GM18867 (cell line): ENCODE results near the gene FAM168A.

Experiments
- ATAC-seq: cut with Tn5 transposase; IDR thresholded peaks from one replicate; pipeline ENCODE4 v1.9.1; 2021; ENCODE audit warnings: mild to moderate bottlenecking, moderate library complexity; ENCODE audit not compliant: unreplicated experiment

The FAM168A gene

GRCh38 chr11:73524774-73525173, 73.1 kb downstream of the FAM168A start:
- no peak for ATAC-seq

- ATAC-seq, result no peak
Observed at GRCh38 chr11:73521621-73522020, 76.3 kb downstream of the FAM168A start.

GRCh38 chr11:73520353-73521061, 77.4 kb downstream of the FAM168A start:
- no peak for ATAC-seq

- no peak for ATAC-seq
Observed at GRCh38 chr11:73519266-73519665, 78.6 kb downstream of the FAM168A start.

- ATAC-seq, result no peak
Observed at GRCh38 chr11:73518195-73518594, 79.7 kb downstream of the FAM168A start.

GRCh38 chr11:73516080-73516479, 81.8 kb downstream of the FAM168A start:
- ATAC-seq, result no peak

DNA sequence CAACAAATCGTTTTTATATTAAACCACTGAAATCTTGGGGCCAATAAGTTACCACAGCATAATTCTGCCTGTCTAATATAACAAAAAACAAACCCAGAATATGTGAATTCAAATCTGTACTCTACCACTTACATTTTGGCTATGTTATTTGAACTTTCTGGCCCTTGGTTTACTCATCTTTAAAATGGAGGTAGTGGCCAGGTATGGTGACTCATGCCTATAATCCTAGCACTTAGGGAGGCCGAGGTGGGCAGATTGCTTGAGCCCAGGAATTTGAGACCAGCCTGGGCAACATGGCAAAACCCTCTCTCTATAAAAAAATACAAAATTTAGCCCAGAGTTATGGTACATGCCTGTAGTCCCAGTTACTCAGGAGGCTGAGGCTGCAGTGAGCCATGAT, 84.2 kb downstream of the FAM168A start:
- ATAC-seq, result no peak

- no peak for ATAC-seq
Observed at GRCh38 chr11:73510877-73511276, 87.0 kb downstream of the FAM168A start.

GRCh38 chr11:73510106-73510505, 87.8 kb downstream of the FAM168A start:
- ATAC-seq, result no peak

GRCh38 chr11:73509188-73509587, 88.7 kb downstream of the FAM168A start:
- no peak for ATAC-seq

DNA sequence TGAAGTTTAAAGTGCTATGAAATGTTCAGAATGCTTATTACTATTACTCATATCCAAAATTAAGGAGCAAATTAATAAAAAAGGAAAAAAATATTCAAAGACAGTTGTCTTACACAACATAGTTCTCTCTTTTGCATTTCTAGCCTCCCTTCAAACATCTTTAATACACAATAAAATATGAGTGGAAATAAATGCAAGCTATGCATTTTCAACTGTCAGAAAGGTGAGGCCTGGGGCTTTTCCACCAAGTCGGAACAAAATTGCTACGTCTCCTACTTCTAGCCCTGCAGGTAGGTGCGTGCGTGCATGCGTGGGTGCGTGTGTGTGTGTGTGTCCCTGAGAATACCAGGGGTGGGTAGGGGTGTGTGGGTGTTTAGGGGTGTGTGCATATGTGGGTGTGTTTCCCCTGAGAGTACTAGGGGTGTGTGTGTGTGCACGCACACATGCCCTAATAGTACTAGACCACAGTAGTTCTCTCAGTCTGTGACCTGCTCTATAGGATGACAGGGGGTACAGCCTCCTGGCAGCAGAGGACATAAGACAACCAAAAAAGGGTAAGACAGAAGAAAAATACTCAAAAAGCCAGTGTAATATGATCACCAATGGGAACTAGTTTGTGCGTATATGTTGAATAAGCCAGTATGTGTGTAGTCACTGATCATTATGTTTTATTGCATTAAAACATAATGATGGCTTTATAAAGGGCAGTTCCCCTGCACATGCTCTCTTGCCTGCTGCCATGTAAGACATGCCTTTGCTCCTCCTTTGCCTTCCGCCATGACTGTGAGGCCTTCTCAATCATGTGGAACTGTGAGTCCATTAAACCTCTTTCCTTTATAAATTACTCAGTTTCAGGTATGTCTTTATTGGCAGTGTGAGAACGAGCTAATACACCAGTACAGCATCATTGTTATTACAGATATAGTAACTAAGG, 89.4 kb downstream of the FAM168A start:
- ATAC-seq, result no peak

DNA sequence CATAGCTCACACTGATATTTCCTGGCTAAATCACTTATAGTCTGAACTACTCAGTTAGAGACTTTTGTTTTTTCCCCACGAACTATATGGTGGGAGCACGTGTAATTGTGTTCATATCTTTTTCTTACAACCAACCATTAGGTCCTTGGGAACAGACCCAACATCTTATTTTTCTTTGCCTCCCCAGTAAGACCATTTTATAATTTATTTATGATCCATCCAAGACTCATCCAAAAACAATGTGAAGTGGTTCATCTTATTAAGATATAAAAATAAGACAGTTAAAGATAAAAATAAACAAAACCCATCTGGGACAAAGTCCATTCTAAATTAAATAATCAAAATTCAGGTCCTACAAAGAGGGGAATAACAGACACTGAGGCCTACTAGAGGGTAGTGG, 90.8 kb downstream of the FAM168A start:
- ATAC-seq, result no peak

GRCh38 chr11:73506038-73506437, 91.9 kb downstream of the FAM168A start:
- no peak for ATAC-seq

- no peak for ATAC-seq
Observed at GRCh38 chr11:73498343-73498742, 99.6 kb downstream of the FAM168A start.

DNA sequence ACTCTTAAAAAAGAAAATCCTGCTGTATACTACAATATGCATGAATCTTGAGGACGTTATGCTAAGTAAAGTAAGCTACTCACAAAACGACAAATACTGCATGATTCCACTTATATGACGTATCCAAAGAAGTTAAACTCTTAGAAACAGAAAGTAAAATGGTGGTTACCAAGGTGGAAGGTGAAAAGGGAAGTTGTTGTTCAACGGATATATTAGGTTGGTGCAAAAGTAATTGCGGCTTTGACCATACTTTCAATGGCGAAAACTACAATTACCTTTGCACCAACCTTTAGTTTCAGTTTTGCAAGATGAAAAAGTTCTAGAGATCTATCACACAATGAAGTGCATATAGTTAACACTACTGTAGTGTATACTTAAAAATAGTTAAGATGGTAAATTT, 101.8 kb downstream of the FAM168A start:
- ATAC-seq, result no peak

GRCh38 chr11:73495731-73496130, 102.2 kb downstream of the FAM168A start:
- ATAC-seq, result no peak

- ATAC-seq, result no peak
Observed at GRCh38 chr11:73493956-73494598, 103.8 kb downstream of the FAM168A start.

DNA sequence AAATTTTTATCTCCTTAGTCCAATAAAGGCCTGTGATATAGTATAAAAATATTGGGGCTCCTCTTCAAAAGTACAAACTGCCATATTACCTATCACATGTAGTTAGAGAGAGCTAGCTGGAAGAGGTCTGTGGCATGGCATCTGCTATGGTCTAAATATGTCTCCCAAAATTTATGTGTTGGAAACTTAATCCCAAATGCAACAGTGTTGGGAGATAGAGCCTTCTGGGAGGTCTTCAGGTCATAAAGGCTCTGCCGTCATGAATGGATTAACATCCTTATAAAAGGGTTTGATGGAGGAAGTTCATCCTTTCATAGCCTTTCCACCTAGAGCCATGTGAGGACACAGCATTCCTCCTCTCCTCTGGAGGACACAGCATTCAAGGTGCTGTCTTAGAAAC, 116.3 kb downstream of the FAM168A start:
- no peak for ATAC-seq

DNA sequence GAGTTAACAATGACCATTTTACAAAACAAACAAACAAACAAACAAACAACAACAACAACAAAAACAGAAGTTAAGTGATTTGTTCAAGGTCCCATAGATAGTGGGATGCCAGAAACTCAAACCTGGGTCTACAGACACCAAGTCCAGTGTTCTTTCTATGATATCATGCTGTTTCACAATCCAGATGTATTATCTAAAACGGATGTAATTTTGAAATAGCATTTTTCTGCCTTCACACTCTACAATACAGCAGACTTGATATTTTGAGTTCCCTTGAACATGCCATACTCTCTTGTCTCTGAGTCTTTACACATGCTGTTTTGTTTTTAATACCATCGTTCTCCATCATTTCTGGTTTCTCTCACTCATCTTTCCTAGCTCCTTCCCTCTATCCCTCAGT, 117.2 kb downstream of the FAM168A start:
- no peak for ATAC-seq

- ATAC-seq, result no peak
Observed at GRCh38 chr11:73478737-73479347, 119.1 kb downstream of the FAM168A start.

DNA sequence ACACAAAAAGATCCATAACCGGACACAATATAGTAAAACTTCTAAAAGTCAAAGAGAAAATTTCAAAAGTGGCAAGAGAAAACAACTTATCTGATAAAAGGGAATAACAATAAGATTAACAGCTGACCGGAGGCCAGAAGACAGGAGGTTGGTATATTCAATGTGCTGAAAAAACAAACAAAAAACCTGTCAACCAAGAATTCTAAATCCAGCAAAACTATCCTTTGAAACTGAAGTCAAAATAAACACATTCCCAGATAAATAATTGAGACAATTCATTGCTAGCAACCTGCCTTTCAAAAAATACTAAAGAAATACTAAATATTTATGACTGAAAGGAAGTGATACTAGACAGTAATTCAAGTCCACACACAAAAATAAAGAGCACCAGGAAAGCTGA, 120.4 kb downstream of the FAM168A start:
- no peak for ATAC-seq
